ENCODE data around the gene MEX3A.

GRCh38 chr1:156065212-156065611 lies 17.1 kb downstream of the MEX3A start:
- no peak for TF ChIP-seq REST (IDR thresholded peaks at IDR 0.05; ENCODE audit: low read depth)
- TF ChIP-seq FOXM1 (IDR thresholded peaks at IDR 0.05; ENCODE audit: borderline replicate concordance, low read depth), result no peak
- TF ChIP-seq TAF1 (IDR thresholded peaks at IDR 0.05; ENCODE audit: low read depth), result no peak
- no peak for TF ChIP-seq CEBPB (IDR thresholded peaks at IDR 0.05)
- TF ChIP-seq CREB1 (IDR thresholded peaks at IDR 0.05; ENCODE audit: low read depth), result no peak
- no peak for TF ChIP-seq USF1 (IDR thresholded peaks at IDR 0.05)

Measured in Ishikawa (cell line).